Frontal cortex (tissue), 4 donors: Measurements from ENCODE around the gene RP2. TPM values are rescaled to one million over a fixed set of nuclear protein-coding genes. Genes with fewer than 3 reads are reported as not detected.
A peak's percentile ranks its signal among the peaks of the same experiment; 100 is the strongest.

Source experiments
- DNase-seq, 2 donors: peaks; one replicate each; pipeline ENCODE4 v3.0.0; 2012; ENCODE audit warnings: low spot score in 2 of 2
- FAIRE-seq: peaks from 2 replicates; lab custom pipeline; 2012; peaks lifted over from hg19 to GRCh38; lab: Jason Lieb, UNC
- total RNA-seq: library from RNA; depleted of rRNA; stranded (reverse); fragments of >200 nt; gene quantifications from one replicate; pipeline ENCODE4 v1.2.3, GENCODE V29; 2014
- donor health status: control.
- donor health status: control.
- donor health status: control.

The RP2 gene
- total RNA-seq, 1 donor from 2014 or later, result 20.8 TPM

DNA sequence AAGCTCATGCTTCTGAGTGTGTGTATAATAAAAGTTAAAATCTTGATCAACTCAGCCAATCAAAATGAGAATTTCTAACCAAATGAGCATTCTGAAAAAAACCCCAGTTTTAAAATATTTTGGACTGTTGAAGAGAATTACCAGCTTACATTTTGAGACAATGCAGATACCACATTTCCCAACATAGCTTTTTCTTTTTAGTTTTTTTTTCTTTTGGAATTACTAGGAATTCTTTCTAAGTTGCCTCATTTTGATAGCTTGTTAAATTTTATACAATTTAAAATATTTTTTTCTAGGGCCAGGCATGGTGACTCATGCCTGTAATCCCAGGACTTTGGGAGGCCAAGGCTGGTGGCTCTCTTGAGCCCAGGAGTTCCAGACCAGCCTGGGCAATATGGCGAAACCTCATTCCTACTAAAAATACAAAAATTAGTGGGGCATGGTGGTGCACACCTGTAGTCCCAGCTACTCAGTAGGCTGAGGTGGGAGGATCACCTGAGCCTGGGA, 2.2 kb downstream of the RP2 start:
- DNase-seq (no peak), FAIRE-seq (no peak)

DNA sequence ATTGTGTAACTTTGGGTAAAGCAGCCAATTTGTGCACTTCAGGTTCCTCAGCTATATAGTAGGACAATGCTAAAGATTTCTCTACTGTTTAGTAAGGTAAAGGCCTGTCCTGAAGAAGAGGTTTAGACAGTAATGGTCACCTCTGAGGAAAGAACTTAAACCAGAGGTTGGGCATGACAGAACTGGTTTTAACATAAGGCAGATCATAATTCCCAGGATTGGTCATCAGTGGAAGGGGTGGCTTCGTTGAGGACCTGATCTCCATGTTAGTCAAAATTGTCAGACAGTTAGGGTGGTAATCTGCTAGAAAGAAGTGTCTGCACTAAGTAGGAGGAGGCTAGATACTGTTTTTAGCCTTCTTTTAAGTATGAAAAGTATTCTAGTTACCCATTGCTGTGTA, 4.1 kb downstream of the RP2 start:
- FAIRE-seq (no peak), DNase-seq (no peak)

DNA sequence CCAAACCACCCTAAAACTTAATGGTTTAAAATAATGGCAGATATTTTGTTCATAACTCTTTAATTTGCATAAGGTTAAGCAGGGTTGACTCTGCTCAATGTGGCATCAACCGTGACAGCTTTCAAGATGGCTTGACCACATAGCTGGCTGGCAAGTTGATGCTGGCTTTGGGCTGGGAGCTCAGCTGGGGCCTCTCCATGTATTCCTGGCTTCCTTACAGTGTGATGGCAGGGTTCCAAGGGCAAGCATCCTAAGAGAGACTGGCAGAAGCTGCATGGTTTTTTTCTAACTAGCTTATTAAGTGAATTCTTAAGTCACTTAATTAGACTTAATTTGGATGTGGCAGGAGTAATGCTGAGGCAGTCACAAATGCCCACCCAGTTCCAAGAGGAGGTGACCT, 4.5 kb downstream of the RP2 start:
- no peak for FAIRE-seq
- no peak for DNase-seq

DNA sequence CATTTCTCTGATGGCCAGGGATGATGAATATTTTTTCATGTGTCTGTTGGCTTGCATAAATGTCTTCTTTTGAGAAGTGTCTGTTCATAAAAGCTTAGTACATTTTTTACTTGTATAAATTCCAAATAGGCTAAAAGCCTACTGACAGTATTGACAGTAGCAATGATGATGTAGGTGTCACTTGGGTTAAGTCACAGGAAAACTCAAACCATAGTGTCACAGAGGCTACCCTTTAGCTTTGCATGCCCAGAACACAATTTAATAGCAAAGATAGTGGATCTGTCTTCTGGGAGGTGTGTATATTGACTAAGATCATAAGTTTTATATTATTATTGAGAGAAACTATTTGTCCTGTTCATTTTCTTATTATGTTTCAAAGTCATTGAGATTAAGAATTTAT, 8.1 kb downstream of the RP2 start:
- FAIRE-seq (no peak), DNase-seq (no peak)

DNA sequence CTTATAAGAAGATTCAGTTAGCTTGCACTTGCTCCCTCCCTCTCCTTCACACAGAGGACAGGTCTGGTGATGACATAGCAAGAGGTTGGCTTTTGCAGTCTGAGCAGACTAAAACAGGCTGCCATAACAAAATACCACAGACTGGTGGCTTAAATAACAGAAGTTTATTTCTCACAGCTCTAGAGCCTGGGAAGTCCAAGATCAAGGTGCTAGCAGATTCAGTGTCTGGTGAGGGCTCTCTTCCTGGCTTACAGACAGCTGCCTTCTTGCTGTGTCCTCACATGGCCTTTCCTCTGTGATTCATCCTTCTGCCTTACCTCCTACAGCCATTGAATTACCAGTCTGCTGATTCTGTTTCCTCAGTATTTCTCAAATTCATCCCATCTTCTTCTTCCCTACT, 13.1 kb downstream of the RP2 start:
- FAIRE-seq (no peak), DNase-seq (no peak)

DNA sequence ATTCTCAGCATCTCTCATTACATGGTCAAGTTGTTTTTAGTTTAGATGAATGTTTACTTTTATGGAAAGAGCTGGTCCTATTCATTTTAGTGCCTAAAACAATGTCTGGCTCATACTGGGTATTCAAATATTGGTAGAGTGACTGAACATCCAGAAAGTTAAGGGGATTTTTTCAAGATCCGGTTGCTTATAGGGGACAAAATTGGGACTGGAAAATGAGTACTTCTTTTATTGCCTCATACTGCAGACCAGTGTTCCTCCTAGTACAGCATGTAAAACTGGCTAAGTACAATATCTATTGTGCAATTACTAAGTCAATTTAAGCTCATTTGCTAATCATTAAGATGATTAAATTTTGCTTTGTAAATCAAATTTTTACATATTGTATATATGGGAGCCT, 13.9 kb downstream of the RP2 start:
- DNase-seq (no peak), FAIRE-seq (no peak)

DNA sequence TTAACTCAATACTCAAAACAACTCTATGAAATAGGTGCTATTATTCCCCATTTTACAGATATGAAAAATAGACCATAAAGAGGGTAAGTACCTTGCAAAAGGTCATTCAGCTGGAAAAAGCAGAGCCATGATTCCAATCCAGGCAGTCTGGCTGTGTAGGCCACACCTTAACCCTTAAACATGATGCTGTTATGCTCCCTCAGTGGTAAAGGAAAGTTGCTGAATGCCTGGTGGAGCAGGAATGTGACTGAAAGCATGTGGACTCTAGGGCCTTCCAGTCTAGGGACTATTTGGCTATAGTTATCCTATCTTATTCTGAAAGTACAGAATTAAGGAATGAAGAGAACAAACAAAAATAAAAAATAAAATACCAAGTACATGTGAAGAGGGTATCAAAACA, 19.6 kb downstream of the RP2 start:
- FAIRE-seq, result no peak

DNA sequence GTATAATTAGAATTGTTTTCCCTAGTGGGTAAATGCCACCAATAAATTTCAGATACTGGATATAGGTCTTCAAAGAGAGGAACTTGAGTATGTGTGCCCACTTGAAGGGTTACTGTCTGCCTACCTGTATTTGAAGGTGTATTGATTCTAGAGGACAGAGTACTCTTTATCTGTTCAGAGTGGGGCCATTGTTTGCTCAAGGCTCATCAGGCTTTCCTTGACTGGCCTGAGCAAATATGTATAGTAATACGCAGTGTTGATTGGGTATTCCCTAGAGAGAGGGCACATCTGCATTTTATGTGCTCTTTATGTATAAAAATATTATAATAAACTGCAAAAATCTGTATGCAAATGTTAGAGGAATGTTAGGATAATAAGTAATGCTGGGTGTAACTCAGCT, 23.7 kb downstream of the RP2 start:
- no peak for DNase-seq

More for the DNA sequence above, 19.6 kb downstream of the RP2 start:
- DNase-seq, result no peak

DNA sequence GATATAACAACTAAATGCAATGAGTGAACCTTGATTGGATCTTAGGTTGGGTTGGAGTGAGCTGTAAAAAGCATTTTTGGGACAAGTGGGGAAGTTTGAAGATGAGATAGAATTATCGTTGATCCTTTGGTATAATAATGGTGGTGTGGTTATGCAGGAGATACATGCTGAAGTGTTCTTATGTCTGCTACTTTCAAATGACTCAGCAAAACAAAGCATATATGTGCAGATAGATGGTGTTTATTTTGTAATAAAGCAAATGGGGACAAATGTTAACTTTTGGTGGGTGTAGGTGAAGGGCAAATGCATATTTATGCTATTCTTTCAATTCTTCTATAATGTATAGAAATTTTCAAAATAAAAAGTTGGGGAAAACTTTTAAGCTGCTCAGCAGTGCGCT, 26.2 kb downstream of the RP2 start:
- DNase-seq (no peak), FAIRE-seq (no peak)

More for the DNA sequence above, 23.7 kb downstream of the RP2 start:
- no peak for FAIRE-seq

- DNase-seq, result no peak
- no peak for FAIRE-seq
These were observed 27.8 kb downstream of the RP2 start for GRCh38 chrX:46864606-46865005.

DNA sequence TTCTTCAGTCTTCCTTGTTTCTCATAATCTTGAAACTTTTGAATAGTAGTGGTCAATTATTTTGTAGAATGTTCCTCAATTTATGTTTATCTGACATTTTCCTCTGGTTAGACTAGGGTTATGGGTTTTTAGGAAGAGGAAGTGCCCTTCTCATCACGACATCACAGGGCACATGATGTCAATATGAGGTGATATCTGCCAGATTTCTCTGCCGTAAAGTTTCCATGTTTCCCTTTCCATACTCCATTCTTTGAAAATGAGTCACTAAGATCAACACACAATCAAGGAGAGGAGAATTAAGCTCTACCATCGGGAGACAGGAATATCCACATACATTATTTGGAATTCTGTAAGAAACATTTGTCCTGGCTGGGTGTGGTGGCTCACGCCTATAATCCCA, 28.4 kb downstream of the RP2 start:
- FAIRE-seq (no peak), DNase-seq (no peak)

- no peak for FAIRE-seq
- no peak for DNase-seq
These were observed 29.9 kb downstream of the RP2 start for GRCh38 chrX:46866726-46867125.

DNA sequence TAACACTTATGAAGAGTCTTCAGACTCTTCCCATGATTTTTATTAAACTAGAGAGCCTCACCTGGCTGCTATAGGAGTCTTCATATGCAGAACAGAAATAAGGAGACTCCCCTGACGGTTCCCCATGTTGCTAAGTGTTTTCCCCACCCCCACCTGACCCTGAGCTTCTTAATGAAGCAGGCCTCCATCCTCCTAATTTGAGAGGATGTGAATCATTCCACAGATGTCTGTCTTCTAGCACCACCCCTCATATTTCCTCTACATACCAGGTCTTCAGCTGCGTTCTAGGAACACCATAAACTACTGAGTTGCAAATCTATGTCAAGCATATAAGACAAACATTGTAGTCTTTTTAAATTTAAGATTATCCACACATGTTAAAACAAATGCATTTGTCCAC, 36.9 kb downstream of the RP2 start:
- no peak for DNase-seq

GRCh38 chrX:46876901-46877300, 40.1 kb downstream of the RP2 start:
- no peak for FAIRE-seq
- no peak for DNase-seq

More for the DNA sequence above, 36.9 kb downstream of the RP2 start:
- FAIRE-seq, result no peak

- DNase-seq (no peak), FAIRE-seq (no peak)
These were observed 45.4 kb downstream of the RP2 start for GRCh38 chrX:46882266-46882665.

- FAIRE-seq, result no peak
- no peak for DNase-seq
These were observed 48.0 kb downstream of the RP2 start for GRCh38 chrX:46884799-46885198.

DNA sequence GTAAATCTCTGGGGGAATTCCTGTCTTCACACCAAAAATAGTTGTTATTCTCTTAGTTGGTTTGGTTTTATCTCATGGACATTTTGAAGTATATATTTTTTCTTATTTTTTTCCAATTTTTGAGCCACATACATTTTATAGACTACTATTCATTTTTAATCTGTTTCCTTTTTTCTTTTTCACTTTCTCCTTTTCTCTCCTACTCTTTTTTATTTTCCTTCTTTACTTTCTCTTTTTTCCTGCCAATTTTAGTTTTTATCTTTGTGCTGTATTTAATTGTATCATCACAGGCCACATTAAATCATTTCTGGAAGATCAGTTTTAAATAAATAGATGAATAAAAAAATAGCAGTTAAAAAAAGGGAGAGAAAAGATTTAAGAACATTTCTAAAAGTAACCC, 61.4 kb downstream of the RP2 start:
- DNase-seq (no peak), FAIRE-seq (no peak)

DNA sequence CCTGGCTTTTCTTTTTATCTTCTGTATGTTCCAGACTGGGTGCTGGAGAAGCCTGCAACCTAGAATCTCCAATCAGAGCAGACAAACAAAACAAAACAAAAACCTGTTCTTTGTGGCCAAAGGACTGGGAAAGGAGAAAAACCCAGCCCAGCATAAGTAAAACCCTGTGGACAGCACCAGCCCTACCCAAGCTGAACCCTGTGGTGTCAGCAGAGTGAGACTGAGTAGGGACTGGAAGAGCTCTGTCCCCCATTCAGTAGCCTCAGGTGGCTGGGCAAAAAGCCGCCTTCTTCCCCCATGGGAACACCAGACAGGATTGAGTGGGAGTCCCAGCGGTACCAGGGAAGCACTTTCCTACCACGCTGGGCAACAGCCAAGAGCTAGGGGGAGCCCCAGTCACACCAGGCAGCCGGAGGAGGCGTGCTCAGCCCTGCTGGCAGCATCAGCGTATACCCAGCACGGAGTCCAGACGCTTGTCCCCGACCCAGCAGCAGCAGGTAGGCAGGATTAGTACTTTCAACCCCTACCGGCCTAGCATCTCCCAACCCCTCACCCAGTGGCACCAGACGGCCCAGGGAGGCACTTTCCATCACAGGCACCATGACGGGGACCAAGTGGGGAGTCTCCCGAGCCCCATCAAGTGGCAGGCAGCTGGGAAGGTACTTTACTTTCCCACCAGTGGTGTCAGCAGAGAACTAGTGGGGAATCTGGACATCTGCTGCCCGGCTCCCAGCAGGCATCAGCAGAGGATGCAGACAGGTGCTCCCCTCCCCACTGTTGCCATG, 66.8 kb downstream of the RP2 start:
- FAIRE-seq (no peak), DNase-seq (peak; percentile 43 to 66)

DNA sequence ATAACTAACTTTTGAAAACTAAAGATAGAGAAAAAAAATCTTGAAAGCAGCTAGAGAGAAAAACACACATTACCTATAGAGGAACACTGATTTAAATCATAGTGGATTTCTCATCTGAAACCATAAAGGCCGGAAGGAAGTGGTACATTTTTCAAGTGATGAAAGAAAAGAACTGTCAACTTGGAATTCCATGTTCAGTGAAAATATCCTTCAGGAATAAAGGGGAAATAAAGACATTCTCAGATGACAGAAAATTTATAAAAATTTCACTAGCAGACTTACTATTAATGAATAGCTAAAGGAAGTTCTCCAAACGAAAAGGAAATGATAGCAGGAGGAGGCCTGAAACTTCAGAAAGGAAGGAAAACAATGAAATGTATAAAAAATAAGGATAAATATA, 67.8 kb downstream of the RP2 start:
- FAIRE-seq (no peak), DNase-seq (no peak)

- FAIRE-seq (no peak), DNase-seq (no peak)
These were observed 73.6 kb downstream of the RP2 start for GRCh38 chrX:46910415-46910814.

- DNase-seq, result peak; percentile 67 to 81
- FAIRE-seq, result no peak
These were observed 75.3 kb downstream of the RP2 start, which contains the start of gene JADE3 for GRCh38 chrX:46912098-46912602. Gene JADE3, plus strand, starts transcription at chrX:46912421. Its CDS starts 72,474 bp downstream, at chrX:46984895.
